SU-DHL-6 (cell line): ENCODE results near the gene CDK5R2.
A peak's percentile ranks its signal among the peaks of the same experiment; 100 is the strongest.

Experiments
- H2AFZ ChIP-seq: fragments of 200-600 bp; sonication (generic); 2 replicates; pipeline ENCODE4 v1.6.1; 2014; ENCODE audit warnings: low read depth, mild to moderate bottlenecking, moderate library complexity, mixed read lengths, antibody characterized with exemption, low read length; ENCODE audit not compliant: severe bottlenecking
- H3F3A ChIP-seq: fragments of 200-600 bp; shearing (Covaris generic); 2 replicates; pipeline ENCODE4 v1.6.0; 2016; ENCODE audit warnings: antibody characterized with exemption, mild to moderate bottlenecking; ENCODE audit not compliant: insufficient read depth
- H3K27ac ChIP-seq: fragments of 200-600 bp; sonication (generic); 2 replicates; pipeline ENCODE4 v1.5.1; 2016; ENCODE audit warnings: low read depth, mild to moderate bottlenecking, low read length, moderate library complexity, mixed read lengths
- H3K27me3 ChIP-seq: fragments of 200-600 bp; sonication (generic), shearing (Covaris generic); 2 replicates; pipeline ENCODE4 v1.6.0; 2014; ENCODE audit warnings: mild to moderate bottlenecking, low read length
- H3K36me3 ChIP-seq: fragments of 200-600 bp; sonication (generic); 2 replicates; pipeline ENCODE4 v1.6.1; 2014; ENCODE audit warnings: mild to moderate bottlenecking, low read length, mixed read lengths
- H3K4me2 ChIP-seq: fragments of 300-600, 200-600 bp; shearing (Covaris generic), sonication (generic); 2 replicates; pipeline ENCODE4 v1.6.0; 2014; ENCODE audit warnings: low read length, low read depth, mild to moderate bottlenecking; ENCODE audit not compliant: poor library complexity, severe bottlenecking
- H3K4me3 ChIP-seq: fragments of 200-600 bp; sonication (generic); 2 replicates; pipeline ENCODE4 v1.5.1; 2014; ENCODE audit warnings: antibody characterized with exemption, low read length, mild to moderate bottlenecking, mixed read lengths; ENCODE audit not compliant: insufficient read depth, poor library complexity, severe bottlenecking
- H3K79me2 ChIP-seq: fragments of 200-600 bp; sonication (generic); 2 replicates; pipeline ENCODE4 v1.6.1; 2014; ENCODE audit warnings: mild to moderate bottlenecking, low read length, moderate library complexity; ENCODE audit not compliant: insufficient read depth
- H3K9ac ChIP-seq: fragments of 200-600 bp; sonication (generic); 2 replicates; pipeline ENCODE4 v1.7.0; 2014; ENCODE audit warnings: mild to moderate bottlenecking, low read length
- H3K9me2 ChIP-seq: fragments of 200-600 bp; sonication (generic); replicated peaks from 2 replicates; pipeline ENCODE4 v1.6.1; 2014; ENCODE audit warnings: low read length; ENCODE audit not compliant: insufficient read depth
- H3K9me3 ChIP-seq: fragments of 200-600 bp; sonication (generic); 2 replicates; pipeline ENCODE4 v1.6.1; 2014; ENCODE audit warnings: low read length, mixed read lengths; ENCODE audit not compliant: insufficient read depth
- H4K20me1 ChIP-seq: fragments of 200-600 bp; sonication (generic); 2 replicates; pipeline ENCODE4 v1.6.1; 2014; ENCODE audit warnings: low read depth, mild to moderate bottlenecking, antibody characterized with exemption, low read length, moderate library complexity, mixed read lengths
- EZH2phosphoT487 ChIP-seq: fragments of 200-600 bp; sonication (generic), shearing (Covaris generic); conservative IDR thresholded peaks from 2 replicates; pipeline ENCODE4 v1.6.1; 2018; ENCODE audit warnings: mild to moderate bottlenecking, antibody characterized with exemption, low read length, moderate library complexity, mixed read lengths
- TF ChIP-seq, protein P1 (sequence below): fragments of 200-600 bp; sonication (generic); IDR thresholded peaks from one replicate; pipeline ENCODE4 v1.5.1; 2017; ENCODE audit warnings: antibody characterized with exemption, mild to moderate bottlenecking, low read length, moderate library complexity; ENCODE audit not compliant: insufficient read depth, poor library complexity, severe bottlenecking

CDK5R2 gene

DNA sequence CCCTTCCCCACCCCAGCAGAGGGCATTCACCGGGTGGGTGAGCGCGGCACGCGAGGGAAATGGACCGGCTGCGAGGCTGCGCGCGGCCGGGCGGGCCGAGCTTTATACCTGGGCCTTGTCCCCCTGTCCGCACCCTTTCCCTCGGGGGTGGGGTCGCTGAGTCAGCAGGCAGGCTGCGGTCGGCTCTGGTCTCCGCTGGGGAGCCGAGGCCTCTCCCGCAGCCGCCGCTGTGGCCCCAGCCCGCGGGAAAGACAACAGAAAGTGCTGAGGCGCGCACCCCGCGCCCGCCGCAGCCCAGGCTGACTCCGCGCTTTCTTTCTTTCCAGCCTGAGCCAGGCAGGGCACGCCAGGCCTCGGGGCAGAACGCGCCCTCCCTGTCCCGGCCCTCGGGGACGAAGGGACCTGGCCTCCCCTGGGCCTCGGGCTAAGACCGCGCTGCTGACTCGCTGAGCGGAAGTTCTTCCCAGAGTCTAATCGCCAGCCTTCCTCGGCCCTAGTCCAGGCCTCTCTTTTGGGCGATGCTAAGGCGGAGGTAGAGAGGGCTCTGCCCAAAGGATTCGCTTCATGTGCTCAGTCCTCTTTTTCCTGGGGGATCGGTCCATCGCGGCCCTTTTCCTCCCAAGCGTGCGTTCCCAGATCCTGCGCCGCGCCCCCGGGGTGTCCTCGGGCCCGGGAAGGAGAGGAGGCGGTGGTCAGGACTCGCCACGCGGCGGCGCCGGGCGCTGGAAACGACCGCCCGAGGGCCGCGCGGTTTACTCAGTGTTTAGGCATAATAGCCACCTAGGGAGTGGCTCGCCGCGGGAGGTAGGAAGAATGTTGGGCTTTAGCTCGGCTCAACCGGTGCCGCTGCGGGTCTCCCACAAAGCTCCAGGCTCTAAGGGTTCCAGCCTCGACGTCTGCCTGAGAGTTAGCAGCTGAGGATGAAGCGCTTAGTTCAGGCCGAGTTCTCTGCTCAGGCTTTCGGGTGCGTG lies 34.2 kb downstream of the CDK5R2 start, which contains the start of gene CRYBA2:
Gene CRYBA2 (minus strand): TSS at position 78 of the 971 bp plus-strand sequence. CDS start 246 bp downstream, outside the sequence.
- no peak within 1 kb of the TSS for H3K9ac ChIP-seq
- no peak within 1 kb of the TSS for H2AFZ ChIP-seq
- no peaks in the 10 kb centered on the region for H3F3A ChIP-seq
- H3K36me3 ChIP-seq: no peaks in the 10 kb centered on the region
- H3K27ac ChIP-seq: no peak within 1 kb of the TSS
- no peaks in the 10 kb centered on the region for H3K27me3 ChIP-seq
- H3K9me3 ChIP-seq: no peaks in the 10 kb centered on the region
- no peak within 1 kb of the TSS for H3K4me2 ChIP-seq
- no peaks in the 10 kb centered on the region for H3K79me2 ChIP-seq
- H4K20me1 ChIP-seq: no peaks in the 10 kb centered on the region
- no peak for TF ChIP-seq EZH2phosphoT487
- TF ChIP-seq, protein P1, sequence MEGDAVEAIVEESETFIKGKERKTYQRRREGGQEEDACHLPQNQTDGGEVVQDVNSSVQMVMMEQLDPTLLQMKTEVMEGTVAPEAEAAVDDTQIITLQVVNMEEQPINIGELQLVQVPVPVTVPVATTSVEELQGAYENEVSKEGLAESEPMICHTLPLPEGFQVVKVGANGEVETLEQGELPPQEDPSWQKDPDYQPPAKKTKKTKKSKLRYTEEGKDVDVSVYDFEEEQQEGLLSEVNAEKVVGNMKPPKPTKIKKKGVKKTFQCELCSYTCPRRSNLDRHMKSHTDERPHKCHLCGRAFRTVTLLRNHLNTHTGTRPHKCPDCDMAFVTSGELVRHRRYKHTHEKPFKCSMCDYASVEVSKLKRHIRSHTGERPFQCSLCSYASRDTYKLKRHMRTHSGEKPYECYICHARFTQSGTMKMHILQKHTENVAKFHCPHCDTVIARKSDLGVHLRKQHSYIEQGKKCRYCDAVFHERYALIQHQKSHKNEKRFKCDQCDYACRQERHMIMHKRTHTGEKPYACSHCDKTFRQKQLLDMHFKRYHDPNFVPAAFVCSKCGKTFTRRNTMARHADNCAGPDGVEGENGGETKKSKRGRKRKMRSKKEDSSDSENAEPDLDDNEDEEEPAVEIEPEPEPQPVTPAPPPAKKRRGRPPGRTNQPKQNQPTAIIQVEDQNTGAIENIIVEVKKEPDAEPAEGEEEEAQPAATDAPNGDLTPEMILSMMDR: no peak
- no peak within 1 kb of the TSS for H3K4me3 ChIP-seq
- no peaks in the 10 kb centered on the region for H3K9me2 ChIP-seq

DNA sequence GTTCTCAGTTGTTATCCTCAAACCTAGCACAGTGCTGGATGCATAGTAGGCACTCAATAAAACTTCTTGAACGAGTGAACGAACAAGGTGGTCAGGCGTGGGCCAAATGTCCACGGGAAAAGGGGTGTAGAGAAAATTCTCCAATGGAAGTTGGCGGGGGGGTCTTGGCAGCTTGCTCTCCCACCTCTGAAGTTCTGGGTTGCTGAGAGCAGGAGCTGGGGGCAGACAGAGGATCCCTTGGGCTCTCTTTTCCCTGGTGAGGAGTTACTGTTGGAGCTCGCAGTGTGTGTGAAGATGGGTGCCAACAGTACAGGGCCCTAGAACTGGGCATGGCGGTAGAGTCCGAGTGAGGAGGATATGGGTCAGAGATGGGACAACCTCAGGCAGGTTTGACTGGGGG lies 36.1 kb downstream of the CDK5R2 start:
- H3K79me2 ChIP-seq: no peaks in the 10 kb centered on the region
- no peaks in the 10 kb centered on the region for H3K9me2 ChIP-seq
- H2AFZ ChIP-seq: no peak overlapping the region
- H4K20me1 ChIP-seq: no peaks in the 10 kb centered on the region
- H3K4me3 ChIP-seq: no peak overlapping the region
- no peaks in the 10 kb centered on the region for H3K27me3 ChIP-seq
- H3K27ac ChIP-seq: no peak overlapping the region
- TF ChIP-seq, protein P1: no peak
- TF ChIP-seq EZH2phosphoT487: no peak
- no peak overlapping the region for H3K4me2 ChIP-seq
- H3K9me3 ChIP-seq: no peaks in the 10 kb centered on the region
- H3K9ac ChIP-seq: no peak overlapping the region
- H3F3A ChIP-seq: no peaks in the 10 kb centered on the region
- no peaks in the 10 kb centered on the region for H3K36me3 ChIP-seq

DNA sequence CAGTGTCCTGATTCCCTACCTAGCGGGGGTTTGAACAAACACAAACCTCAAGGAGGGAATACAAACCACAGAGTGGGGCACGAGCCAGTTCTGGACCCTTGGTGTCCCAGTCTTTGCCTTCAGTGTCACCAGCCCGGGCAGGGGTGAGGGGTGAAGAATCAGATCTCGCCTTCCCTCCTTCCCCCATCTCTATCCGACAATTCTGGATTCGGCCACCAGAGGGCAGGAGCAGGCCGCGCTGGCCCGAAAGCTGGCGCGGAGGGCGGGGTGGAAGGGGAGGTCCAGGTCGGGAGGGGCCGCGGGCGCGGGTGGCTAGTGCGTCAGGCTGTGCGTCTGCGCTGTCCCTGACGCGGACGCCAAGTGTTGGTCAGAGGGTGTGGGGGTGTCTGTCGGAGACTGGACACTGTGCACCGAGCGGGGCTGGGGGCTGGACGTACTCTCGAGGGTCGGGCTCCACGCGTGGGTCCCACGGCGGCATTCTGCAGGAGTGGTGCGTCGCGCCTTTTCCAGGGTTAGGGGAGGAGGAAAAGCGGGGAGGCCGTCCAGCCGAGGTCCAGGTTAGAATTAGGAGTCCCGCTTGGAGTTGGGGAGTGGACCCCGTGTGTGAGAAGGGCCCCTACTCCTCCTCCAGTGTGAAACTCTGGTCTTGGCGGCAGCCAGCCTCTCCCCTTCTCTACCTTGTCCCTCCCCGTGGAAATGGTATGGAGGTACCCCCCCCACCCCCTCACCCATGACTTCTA lies 36.7 kb downstream of the CDK5R2 start:
- H3K9ac ChIP-seq: no peak overlapping the region
- no peaks in the 10 kb centered on the region for H4K20me1 ChIP-seq
- no peak overlapping the region for H3K4me3 ChIP-seq
- peak overlapping the region; percentile 33 for H3K4me2 ChIP-seq
- no peaks in the 10 kb centered on the region for H3K27me3 ChIP-seq
- H3K27ac ChIP-seq: no peak overlapping the region
- TF ChIP-seq, protein P1: peak; percentile 83
- no peak for TF ChIP-seq EZH2phosphoT487
- no peaks in the 10 kb centered on the region for H3K9me2 ChIP-seq
- no peak overlapping the region for H2AFZ ChIP-seq
- no peaks in the 10 kb centered on the region for H3K36me3 ChIP-seq
- H3K9me3 ChIP-seq: no peaks in the 10 kb centered on the region
- no peaks in the 10 kb centered on the region for H3F3A ChIP-seq
- no peaks in the 10 kb centered on the region for H3K79me2 ChIP-seq
